RWPE1 (cell line): Measurements from ENCODE around the gene VSIG1.
A peak's percentile ranks its signal among the peaks of the same experiment; 100 is the strongest.

Experiments
- CTCF ChIA-PET: fragments of 350-600 bp; sonication (Branson Sonifier 250); formaldehyde crosslinking; extraction: SDS; loops from one replicate; lab custom pipeline; 2021; lab: Yijun Ruan, JAX
- POLR2A ChIA-PET: fragments of 400-600 bp; formaldehyde crosslinking; extraction: SDS; loops from one replicate; lab custom pipeline; 2020; ENCODE audit warnings: antibody characterized with exemption; ENCODE audit not compliant: low non-redundant PET; lab: Yijun Ruan, JAX
- DNase-seq: peaks from one replicate; pipeline ENCODE4 v3.0.0; 2012; ENCODE audit warnings: low spot score
- H3K27ac ChIP-seq: fragments of 450-650 bp; 2 replicates; pipeline ENCODE4 v1.5.1; 2017
- CTCF ChIP-seq: fragments of 450-650 bp; conservative IDR thresholded peaks from 2 replicates; pipeline ENCODE4 v1.5.1; 2017; ENCODE audit warnings: low read depth, mild to moderate bottlenecking

Gene VSIG1

GRCh38 chrX:108020631-108021030, 24.2 kb upstream of the VSIG1 start:
- POLR2A ChIA-PET, result no interaction called here
- CTCF ChIA-PET, result interaction anchor here (0.6 to 1.0 kb wide), 3 partner anchors 50 to 984 kb away, joined by 3 to 5 read pairs (median 3); no protein-coding TSS in a partner anchor
- peak; percentile 40 for TF ChIP-seq CTCF
- H3K27ac ChIP-seq, result no peak overlapping the region
- peak; percentile 8 for DNase-seq

GRCh38 chrX:108022491-108023089, 22.3 kb upstream of the VSIG1 start:
- no peak overlapping the region for H3K27ac ChIP-seq
- ChIA-PET POLR2A (no interaction called here), CTCF (no interaction called here)
- no peak for TF ChIP-seq CTCF
- no peak for DNase-seq

GRCh38 chrX:108025376-108025775, 19.5 kb upstream of the VSIG1 start:
- TF ChIP-seq CTCF, result no peak
- H3K27ac ChIP-seq, result no peak overlapping the region
- CTCF ChIA-PET, result no interaction called here
- POLR2A ChIA-PET, result no interaction called here
- DNase-seq, result no peak

- H3K27ac ChIP-seq, result no peak overlapping the region
- ChIA-PET CTCF (no interaction called here), POLR2A (no interaction called here)
- no peak for DNase-seq
- no peak for TF ChIP-seq CTCF
Observed at GRCh38 chrX:108025954-108026600, 18.8 kb upstream of the VSIG1 start.

- no peak overlapping the region for H3K27ac ChIP-seq
- no peak for TF ChIP-seq CTCF
- ChIA-PET CTCF (no interaction called here), POLR2A (no interaction called here)
- DNase-seq, result no peak
Observed at GRCh38 chrX:108028854-108029253, 16.0 kb upstream of the VSIG1 start.

- TF ChIP-seq CTCF, result no peak
- no peak for DNase-seq
- no peak overlapping the region for H3K27ac ChIP-seq
- ChIA-PET POLR2A (no interaction called here), CTCF (interaction anchor here (0.5 to 0.6 kb wide), 2 partner anchors 23 to 140 kb away, joined by 3 to 4 read pairs; no protein-coding TSS in a partner anchor)
Observed at GRCh38 chrX:108029928-108030711, 14.7 kb upstream of the VSIG1 start.
